DOHH2 (cell line): ENCODE measurements around the gene FZD1.

Source experiments
- H3F3A ChIP-seq: fragments of 200-600 bp; sonication (generic), shearing (Covaris generic); 2 replicates; pipeline ENCODE4 v1.6.0; 2016; ENCODE audit warnings: antibody characterized with exemption, mild to moderate bottlenecking; ENCODE audit not compliant: control insufficient read depth, insufficient read depth
- H3K27ac ChIP-seq: fragments of 200-600 bp; sonication (generic); 2 replicates; pipeline ENCODE4 v1.5.1; 2014; ENCODE audit warnings: low read depth, mild to moderate bottlenecking, low read length, moderate library complexity
- H3K27me3 ChIP-seq: fragments of 200-600 bp; sonication (generic); 2 replicates; pipeline ENCODE4 v1.6.1; 2014; ENCODE audit warnings: mild to moderate bottlenecking, low read length, mixed read lengths; ENCODE audit not compliant: control insufficient read depth
- H3K36me3 ChIP-seq: fragments of 200-600 bp; sonication (generic); 2 replicates; pipeline ENCODE4 v1.6.1; 2014; ENCODE audit warnings: mild to moderate bottlenecking, low read length, moderate library complexity, mixed read lengths; ENCODE audit not compliant: control insufficient read depth
- H3K4me1 ChIP-seq: fragments of 200-600 bp; sonication (generic); 2 replicates; pipeline ENCODE4 v1.6.1; 2014; ENCODE audit warnings: mild to moderate bottlenecking, low read length, mixed read lengths; ENCODE audit not compliant: control insufficient read depth
- H3K4me2 ChIP-seq: fragments of 200-600 bp; sonication (generic); 2 replicates; pipeline ENCODE4 v1.6.0; 2014; ENCODE audit warnings: mild to moderate bottlenecking, low read length, moderate library complexity
- H3K4me3 ChIP-seq: fragments of 200-600 bp; sonication (generic); 2 replicates; pipeline ENCODE4 v1.5.1; 2014; ENCODE audit warnings: mild to moderate bottlenecking, low read length, mixed read lengths
- H3K79me2 ChIP-seq: fragments of 200-600 bp; sonication (generic); 2 replicates; pipeline ENCODE4 v1.6.1; 2014; ENCODE audit warnings: mild to moderate bottlenecking, low read length, mixed read lengths; ENCODE audit not compliant: control insufficient read depth
- H3K9me2 ChIP-seq: fragments of 200-600 bp; sonication (generic); replicated peaks from 2 replicates; pipeline ENCODE4 v1.6.1; 2014; ENCODE audit warnings: mild to moderate bottlenecking, low read length, mixed read lengths; ENCODE audit not compliant: control insufficient read depth
- H3K9me3 ChIP-seq: fragments of 200-600 bp; sonication (generic); 2 replicates; pipeline ENCODE4 v1.6.1; 2014; ENCODE audit warnings: antibody characterized with exemption, low read length, mixed read lengths; ENCODE audit not compliant: control insufficient read depth, insufficient read depth
- H4K20me1 ChIP-seq: fragments of 200-600 bp; sonication (generic); 2 replicates; pipeline ENCODE4 v1.6.0; 2014; ENCODE audit warnings: low read depth, mild to moderate bottlenecking, antibody characterized with exemption, low read length, moderate library complexity; ENCODE audit not compliant: control insufficient read depth, insufficient read depth
- EZH2phosphoT487 ChIP-seq: fragments of 200-600 bp; sonication (generic); IDR thresholded peaks from 2 replicates; pipeline ENCODE4 v1.6.1; 2017; ENCODE audit warnings: borderline replicate concordance, mild to moderate bottlenecking, antibody characterized with exemption, low read length, moderate library complexity, mixed read lengths
- TF ChIP-seq, protein P1 (sequence below): fragments of 200-600 bp; sonication (generic); IDR thresholded peaks from one replicate; pipeline ENCODE4 v1.5.1; 2014; ENCODE audit warnings: antibody characterized with exemption, mild to moderate bottlenecking, low read depth, low read length; ENCODE audit not compliant: poor library complexity, severe bottlenecking

Gene FZD1

DNA sequence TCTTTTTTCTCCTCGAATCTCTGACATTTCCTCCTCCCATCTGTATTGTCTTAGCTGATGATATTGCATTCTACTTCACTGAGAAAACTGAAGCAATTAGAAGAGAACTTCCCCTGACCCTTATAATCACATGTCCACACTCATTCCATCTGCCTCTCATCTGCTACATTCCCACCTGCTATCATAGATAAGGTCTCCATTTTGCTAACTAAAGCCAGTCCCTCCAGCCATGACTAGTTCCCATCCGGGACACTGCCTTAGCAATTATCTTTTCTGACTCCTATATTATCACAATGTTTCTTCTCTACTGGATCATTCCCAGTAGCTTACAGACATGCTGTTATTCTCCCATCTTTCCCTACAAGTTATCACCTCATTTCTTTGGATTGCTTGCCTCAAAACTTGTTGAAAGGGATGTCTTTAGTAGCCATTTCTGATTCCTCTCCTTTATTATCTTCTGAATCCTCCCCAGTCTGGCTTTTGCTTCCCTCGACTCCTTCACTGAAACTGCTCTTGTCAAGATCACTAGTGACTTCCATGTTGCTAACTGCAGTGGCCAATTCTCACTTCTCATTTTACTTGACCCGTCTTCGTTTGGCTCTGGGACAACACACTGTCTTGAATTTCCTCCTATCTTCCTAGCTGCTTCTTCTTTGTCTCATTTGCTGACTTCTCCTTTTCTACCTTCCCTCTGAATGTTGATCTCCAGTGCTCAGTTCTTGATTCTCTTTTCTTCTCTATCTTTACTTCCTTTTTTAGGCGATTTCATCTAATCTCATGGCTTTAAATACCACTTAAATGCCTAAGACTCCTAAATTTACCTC, 35.9 kb downstream of the FZD1 start:
- Histone ChIP-seq H3K9me3 (no peaks in the 10 kb centered on the region), H3K4me2 (peak overlapping the region; percentile 7; the same call in 1 of the 2 replicates), H3K79me2 (no peaks in the 10 kb centered on the region), H4K20me1 (no peaks in the 10 kb centered on the region), H3K9me2 (no peaks in the 10 kb centered on the region), H3K36me3 (no peaks in the 10 kb centered on the region), H3K4me3 (no peak overlapping the region), H3F3A (no peaks in the 10 kb centered on the region), H3K27ac (0 out of 2 replicates have a peak overlapping the region, but pooled peaks have one; percentile 5), H3K27me3 (no peaks in the 10 kb centered on the region), H3K4me1 (peaks cover 12% of the 10 kb centered on the region)
- TF ChIP-seq EZH2phosphoT487: no peak
- TF ChIP-seq, protein P1, sequence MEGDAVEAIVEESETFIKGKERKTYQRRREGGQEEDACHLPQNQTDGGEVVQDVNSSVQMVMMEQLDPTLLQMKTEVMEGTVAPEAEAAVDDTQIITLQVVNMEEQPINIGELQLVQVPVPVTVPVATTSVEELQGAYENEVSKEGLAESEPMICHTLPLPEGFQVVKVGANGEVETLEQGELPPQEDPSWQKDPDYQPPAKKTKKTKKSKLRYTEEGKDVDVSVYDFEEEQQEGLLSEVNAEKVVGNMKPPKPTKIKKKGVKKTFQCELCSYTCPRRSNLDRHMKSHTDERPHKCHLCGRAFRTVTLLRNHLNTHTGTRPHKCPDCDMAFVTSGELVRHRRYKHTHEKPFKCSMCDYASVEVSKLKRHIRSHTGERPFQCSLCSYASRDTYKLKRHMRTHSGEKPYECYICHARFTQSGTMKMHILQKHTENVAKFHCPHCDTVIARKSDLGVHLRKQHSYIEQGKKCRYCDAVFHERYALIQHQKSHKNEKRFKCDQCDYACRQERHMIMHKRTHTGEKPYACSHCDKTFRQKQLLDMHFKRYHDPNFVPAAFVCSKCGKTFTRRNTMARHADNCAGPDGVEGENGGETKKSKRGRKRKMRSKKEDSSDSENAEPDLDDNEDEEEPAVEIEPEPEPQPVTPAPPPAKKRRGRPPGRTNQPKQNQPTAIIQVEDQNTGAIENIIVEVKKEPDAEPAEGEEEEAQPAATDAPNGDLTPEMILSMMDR: no peak

DNA sequence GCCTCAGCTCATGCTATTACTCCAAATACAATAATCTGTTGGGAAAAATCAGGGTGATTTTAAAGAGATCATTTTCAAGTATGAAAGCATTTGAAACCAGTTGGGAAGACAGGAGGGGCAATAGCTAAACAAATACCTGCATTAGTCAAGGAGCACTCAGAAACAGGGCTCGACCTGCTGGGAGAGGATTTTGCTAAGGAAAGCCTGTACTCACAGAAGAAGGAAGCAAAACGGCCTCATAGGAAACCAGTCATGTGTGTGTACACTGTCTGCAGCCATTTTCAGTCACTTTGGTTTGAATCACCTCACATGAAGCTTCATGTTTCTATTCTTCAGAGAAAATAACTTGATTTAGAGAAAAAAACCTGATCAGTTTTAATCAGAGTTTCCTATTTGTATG, 38.6 kb downstream of the FZD1 start:
- Histone ChIP-seq H3K4me1 (peaks cover 12% of the 10 kb centered on the region), H3K4me2 (no peak overlapping the region), H3F3A (no peaks in the 10 kb centered on the region), H3K36me3 (no peaks in the 10 kb centered on the region), H4K20me1 (no peaks in the 10 kb centered on the region), H3K27ac (no peak overlapping the region), H3K9me2 (no peaks in the 10 kb centered on the region), H3K9me3 (peaks cover 2% of the 10 kb centered on the region; the same call in 1 of the 2 replicates), H3K27me3 (no peaks in the 10 kb centered on the region), H3K4me3 (no peak overlapping the region), H3K79me2 (no peaks in the 10 kb centered on the region)
- TF ChIP-seq EZH2phosphoT487: no peak
- TF ChIP-seq, protein P1: no peak

DNA sequence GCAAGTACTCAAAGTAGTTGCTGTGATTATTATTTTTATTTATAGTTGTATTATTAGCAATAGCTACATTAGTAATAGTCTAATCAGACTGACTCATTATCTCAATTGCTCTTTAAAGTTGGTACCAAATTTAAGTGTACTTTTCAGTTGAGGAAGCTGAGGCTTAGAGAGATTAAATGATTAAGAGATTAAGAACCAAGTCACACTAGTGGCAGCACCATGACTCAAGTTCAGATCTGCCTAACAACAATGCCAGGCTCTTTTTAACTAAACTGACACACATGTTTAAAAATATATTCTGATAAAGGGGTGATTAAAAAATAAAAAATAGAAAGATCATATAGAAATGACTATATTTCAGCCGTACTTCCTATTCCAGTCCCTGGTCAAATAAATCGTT, 42.0 kb downstream of the FZD1 start:
- Histone ChIP-seq H4K20me1 (no peaks in the 10 kb centered on the region), H3K4me2 (no peak overlapping the region), H3K79me2 (no peaks in the 10 kb centered on the region)

More for the DNA sequence above, 42.0 kb downstream of the FZD1 start:
- TF ChIP-seq, protein P1: no peak
- no peak for TF ChIP-seq EZH2phosphoT487
- H3K9me2 ChIP-seq: no peaks in the 10 kb centered on the region
- no peaks in the 10 kb centered on the region for H3F3A ChIP-seq
- 0 out of 2 replicates have a peak, but pooled peaks cover 5% of the 10 kb centered on the region for H3K4me1 ChIP-seq
- no peaks in the 10 kb centered on the region for H3K27me3 ChIP-seq
- no peaks in the 10 kb centered on the region for H3K36me3 ChIP-seq
- H3K9me3 ChIP-seq: peaks cover 5% of the 10 kb centered on the region; the same call in 1 of the 2 replicates
- no peak overlapping the region for H3K4me3 ChIP-seq
- no peak overlapping the region for H3K27ac ChIP-seq
